C1 segment of cervical spinal cord (tissue), 14 donors: ENCODE results near the gene GLI1.
"Not testable (repeated sequence)": the region's sequence is repeated elsewhere in the genome, so short reads cannot be mapped to it uniquely, and the experiment has no call there.

ENCODE experiments used
- DNase-seq, 14 donors: peaks; one replicate each; lab custom pipeline; 2025; lab: John Stamatoyannopoulos, UW

The GLI1 gene

DNA sequence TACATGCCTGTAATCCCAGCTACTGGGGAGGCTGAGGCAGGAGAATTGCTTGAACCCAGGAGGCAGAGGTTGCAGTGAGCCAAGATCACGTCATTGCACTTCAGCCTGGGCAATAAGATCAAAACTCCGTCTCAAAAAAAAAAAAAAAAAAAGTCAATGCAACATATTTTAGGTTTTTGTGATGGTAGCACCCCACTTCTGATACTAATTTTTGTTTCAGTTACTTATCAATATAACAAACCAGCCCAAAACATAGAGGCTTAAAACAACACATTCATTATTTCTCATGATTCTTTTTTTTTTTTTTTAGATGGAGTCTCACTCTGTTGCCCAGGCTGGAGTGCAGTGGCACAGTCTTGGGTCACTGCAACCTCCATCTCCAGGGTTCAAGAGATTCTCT lies 18.2 kb upstream of the GLI1 start:
- not testable (repeated sequence) for DNase-seq

DNA sequence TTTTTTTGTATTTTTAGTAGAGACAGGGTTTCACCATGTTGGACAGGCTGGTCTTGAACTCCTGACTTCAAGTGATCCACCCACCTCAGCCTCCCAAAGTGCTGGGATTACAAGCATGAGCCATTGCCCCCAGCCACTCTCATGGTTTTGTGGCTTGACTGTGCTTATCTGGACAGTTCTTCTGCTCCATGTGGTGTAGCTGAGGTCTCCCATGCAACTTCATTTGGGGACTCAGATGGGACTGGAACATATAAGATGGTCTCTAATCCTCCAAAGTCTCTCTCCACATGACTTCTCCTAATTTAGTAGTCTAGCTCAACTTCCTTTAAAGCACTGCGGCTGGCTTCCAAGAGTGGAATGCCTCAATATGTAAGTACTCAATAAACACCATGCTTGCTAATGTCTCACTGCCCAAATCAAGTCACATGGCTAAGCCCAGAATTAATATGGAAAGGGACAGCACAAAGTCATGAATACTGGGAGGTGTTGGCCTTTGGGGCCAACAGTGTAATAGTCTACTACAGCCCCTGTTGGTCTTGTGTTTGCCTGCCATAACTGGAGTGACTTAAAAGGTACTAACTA lies 17.6 kb upstream of the GLI1 start:
- DNase-seq, result no peak

DNA sequence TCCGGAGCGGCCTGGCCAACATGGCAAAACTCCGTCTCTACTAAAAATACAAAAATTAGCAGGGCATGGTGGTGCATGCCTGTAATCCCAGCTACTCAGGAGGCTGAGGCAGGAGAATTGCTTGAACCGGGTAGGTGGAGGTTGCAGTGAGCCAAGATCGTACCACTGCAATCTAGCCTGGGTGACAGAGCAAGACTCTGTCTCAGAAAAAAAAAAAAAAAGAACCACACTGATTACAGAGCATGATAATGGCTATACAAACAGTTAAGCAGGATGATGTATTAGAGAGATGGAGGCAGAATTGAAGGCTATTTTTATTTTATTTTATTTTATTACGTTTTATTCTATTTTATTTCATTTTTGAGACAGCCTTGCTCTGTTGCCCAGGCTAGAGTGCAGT lies 15.2 kb upstream of the GLI1 start:
- DNase-seq, result not testable (repeated sequence)

DNA sequence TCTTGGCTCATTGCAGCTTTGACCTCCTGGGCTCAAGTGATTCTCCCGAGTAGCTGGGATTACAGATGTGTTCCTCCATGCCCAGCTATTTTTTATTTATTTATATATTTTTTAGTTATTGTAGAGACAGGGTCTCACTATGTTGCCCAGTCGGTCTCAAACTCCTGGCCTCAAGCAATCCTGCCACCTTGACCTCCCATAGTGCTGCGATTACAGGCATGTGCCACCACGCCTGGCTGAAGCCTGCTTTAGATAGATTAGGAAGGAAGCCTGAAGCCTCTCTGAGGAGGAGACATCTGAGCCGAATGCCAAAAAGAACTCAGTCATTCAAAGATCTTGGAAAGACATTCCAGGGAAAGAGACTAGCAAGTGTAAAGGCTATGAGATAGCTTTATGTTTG lies 14.8 kb upstream of the GLI1 start:
- no peak for DNase-seq

DNA sequence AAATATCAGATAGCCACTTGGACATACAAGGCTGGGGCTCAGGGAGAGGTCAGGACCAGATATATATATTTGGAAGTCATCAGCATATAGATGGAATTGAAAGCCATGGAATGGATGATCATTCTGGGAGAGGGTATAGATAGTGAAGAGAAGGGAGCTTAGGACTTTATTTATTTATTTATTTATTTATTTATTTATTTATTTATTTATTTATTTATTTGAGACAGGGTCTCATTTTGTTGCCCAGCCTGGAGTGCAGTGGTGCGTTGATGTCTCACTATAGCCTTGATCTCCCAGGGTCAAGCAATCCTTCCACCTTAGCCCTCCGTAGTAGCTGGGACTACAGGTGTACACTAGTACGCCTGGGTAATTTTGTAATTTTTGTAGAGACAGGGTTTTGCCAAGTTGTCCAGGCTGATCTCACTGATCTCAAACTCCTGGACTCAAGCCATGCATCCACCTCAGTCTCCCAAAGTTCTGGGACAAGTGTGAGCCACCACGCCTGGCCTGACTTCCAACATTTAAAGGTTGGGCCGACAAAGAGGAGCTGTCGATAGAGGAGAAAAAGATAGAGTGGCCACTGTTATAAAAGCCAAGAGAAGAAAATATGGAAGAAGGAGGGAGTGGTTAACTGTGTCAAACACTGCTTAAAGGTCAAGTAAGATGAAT lies 13.2 kb upstream of the GLI1 start:
- no peak for DNase-seq

DNA sequence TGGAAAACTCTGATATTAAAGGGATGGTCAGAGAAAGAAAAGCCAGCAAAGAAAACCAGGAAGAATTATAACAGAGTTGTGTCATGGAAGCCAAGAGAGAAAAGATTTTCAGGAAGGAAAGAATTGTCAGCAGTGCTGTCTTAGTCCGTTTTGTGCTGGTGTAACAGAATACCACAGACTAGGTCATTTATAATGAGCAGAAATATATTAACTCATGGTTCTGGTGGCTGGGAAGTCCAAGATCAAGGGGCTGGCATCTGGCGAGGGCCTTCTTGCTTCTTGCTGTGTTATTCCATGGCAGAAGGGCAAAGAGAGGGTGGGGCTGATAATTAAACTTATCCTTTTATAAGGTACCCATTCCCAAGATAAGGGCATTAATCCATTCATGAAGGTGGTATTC lies 10.9 kb upstream of the GLI1 start:
- no peak for DNase-seq

DNA sequence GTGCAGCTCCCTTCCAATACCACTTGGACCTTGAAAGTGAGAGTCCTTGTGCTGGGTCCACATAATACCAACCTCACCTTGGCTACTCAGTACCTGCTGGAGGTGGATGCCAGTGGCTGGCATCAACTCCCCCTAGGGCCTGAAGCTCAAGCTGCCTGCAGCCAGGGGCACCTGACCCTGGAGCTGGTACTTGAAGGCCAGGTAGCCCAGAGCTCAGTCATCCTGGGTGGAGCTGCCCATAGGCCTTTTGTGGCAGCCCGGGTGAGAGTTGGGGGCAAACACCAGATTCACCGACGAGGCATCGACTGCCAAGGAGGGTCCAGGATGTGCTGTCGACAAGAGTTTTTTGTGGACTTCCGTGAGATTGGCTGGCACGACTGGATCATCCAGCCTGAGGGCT lies 10.2 kb upstream of the GLI1 start:
- no peak for DNase-seq

DNA sequence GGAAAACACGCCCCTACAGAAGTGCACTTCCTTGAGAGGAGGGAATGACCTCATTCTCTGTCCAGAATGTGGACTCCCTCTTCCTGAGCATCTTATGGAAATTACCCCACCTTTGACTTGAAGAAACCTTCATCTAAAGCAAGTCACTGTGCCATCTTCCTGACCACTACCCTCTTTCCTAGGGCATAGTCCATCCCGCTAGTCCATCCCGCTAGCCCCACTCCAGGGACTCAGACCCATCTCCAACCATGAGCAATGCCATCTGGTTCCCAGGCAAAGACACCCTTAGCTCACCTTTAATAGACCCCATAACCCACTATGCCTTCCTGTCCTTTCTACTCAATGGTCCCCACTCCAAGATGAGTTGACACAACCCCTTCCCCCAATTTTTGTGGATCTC lies 9.5 kb upstream of the GLI1 start:
- no peak for DNase-seq

DNA sequence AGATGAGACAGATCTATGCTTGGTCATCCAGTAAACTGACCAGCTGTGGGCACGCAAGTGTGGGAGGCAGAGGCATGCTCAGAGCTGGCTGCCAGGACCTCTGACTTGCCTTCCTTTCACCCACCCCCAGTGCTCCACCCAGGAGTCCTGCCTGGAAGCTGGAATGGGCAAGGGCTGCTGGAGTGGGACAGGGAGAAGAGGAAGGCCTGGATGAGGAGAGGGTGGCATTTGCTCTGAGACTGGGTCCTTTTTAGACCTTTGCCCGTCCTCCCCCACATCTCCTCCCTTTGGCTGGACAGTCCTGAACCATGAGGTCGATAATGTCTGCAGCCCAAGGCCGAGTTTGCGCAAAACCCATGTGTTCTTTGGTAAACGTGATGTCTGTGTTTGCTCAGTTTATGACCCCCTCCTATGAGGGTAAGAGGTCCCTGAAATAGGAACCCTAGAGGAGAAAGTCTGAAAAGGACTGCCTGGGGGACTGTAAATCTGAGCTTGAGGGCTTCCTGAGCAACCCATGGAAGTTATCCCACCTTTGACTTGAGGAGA lies 8.3 kb upstream of the GLI1 start:
- DNase-seq, result no peak

DNA sequence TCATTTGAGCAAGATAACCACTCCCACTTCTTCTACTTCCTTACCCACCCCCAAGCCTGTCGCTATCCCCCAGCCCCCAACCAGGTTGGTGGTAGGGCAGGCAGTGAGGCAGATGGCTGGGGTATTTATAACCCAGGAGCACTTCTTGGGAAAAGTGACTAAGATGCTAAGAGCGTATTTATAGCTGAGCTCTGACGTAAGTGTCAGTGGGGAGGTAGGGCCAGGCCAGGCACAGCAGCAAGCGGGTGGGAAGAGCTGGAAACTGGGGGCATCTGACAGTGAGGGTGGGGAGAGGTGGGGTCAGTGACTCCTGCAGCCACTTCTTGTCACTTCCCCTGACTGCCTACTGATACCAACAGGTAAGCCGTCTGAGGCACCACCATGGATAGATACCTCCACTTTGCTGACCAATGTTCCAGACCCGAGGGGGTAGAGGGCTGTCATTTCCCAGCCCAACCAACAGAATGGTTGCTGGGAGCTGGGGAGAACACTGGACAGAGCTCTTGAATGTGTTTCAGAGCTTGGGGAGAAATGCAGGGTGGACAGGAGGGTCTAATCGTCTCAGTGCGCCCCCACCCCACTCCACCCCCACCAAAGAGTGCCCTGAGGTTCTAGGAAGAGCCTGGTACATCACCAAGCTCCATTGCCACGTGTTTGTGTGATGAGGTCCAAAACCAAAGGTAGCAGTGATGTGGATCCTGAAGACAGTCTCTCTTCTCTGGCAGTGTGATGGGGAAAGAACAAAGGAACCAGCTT lies 7.2 kb upstream of the GLI1 start:
- DNase-seq, result peak in 1 of 14 donors; percentile 29

DNA sequence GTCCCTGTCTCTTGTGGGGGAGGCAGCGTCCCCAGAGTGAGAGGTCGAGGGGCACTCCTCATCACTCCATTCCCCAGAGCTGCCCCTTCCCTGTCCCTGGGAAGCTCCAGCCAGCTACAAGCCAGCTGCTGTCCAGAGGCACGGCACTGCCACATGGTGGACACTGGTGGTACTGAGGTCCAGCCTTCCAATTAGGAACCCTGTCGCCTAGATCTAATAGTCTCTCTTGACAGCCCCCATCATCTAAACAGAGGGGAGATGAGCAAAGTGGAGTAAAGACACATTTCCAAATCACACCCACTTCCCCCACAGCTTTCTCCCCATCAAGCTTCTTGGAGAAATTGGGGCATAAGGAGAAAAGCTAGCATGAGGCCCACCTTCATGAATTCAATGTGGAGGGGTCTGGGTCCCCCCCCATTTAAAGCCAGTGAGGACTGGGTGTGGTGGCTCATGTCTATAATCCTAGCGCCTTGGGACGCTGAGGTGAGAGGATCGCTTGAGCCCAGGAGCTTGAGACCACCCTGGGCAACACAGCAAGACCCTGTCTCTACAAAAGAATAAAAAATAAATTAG lies 6.6 kb upstream of the GLI1 start:
- DNase-seq, result peak in 10 of 14 donors; percentile 14 to 70 (median 36)

DNA sequence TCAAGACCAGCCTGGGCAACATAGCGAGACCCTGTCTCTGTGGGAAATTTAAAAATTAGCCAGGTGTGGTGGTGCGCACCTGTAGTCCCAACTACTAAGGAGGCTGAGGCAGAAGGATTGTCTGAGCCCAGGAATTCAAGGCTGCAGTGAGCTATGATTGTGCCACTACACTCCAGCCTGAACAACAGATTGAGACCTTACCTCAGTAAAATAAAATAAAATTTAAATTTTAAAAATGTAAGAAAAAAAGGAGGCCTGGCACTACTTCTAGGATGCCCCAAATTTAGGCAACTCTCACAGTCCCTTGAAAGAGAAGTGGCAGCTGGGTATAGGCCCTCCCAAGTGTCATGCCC lies 5.4 kb upstream of the GLI1 start:
- DNase-seq, result no peak

DNA sequence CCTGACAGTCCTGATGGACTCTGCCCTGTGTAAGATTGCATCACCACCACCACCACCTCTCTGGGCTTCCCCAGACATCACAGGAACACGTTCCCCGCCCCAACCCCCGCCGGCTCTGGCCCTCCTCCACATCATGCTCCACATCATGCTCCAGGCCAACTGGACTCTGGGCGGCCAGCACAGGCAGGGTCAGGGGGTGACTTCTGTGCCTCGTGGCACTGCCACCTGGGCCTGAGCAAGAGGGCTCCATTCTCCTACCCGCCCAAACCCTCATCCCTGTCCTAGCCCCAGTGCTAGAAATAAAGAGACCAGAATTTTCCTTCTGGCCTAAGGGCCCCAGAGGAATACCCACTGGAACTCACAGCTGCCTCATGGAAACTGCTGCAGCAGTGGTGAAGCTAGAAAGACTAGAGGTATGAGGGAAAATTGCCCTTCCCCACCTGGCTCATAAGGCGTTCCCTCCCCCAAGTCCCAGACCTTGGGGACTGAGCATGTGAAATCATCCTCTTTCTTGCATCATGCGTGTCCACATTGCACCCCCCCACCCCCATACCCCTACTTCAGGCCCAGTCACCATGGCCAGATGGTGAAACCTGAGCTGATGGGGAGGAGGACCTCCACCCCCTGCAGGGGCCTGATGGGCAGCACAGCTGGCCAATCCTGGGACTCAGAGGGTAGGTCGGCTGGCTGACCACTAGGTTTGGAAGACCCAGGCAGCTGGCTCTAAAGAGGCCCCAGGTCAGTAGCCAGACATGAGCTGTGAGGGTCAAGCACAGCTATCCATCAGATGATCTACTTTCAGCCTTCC lies 4.8 kb upstream of the GLI1 start, which contains the start of gene INHBE:
TSS of gene INHBE (plus strand) at position 742 of the 808 bp plus-strand sequence. CDS start 230 bp downstream, outside the sequence.
- no peak for DNase-seq

DNA sequence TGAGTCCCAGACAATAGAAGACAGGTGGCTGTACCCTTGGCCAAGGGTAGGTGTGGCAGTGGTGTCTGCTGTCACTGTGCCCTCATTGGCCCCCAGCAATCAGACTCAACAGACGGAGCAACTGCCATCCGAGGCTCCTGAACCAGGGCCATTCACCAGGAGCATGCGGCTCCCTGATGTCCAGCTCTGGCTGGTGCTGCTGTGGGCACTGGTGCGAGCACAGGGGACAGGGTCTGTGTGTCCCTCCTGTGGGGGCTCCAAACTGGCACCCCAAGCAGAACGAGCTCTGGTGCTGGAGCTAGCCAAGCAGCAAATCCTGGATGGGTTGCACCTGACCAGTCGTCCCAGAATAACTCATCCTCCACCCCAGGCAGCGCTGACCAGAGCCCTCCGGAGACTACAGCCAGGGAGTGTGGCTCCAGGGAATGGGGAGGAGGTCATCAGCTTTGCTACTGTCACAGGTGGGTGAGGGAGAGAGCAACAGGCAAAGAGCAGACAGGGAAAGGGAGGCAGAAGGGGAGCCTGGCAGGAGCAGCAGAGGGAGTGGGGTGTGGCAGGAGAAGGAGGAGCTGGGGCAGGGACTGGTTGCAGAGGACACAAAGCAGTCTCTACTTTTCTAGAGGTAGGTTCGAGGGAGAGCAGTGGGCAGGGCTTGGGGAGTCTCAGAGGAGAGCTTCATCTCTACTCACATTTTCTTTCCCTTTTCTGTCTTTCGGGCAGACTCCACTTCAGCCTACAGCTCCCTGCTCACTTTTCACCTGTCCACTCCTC lies 4.0 kb upstream of the GLI1 start:
- DNase-seq, result no peak

DNA sequence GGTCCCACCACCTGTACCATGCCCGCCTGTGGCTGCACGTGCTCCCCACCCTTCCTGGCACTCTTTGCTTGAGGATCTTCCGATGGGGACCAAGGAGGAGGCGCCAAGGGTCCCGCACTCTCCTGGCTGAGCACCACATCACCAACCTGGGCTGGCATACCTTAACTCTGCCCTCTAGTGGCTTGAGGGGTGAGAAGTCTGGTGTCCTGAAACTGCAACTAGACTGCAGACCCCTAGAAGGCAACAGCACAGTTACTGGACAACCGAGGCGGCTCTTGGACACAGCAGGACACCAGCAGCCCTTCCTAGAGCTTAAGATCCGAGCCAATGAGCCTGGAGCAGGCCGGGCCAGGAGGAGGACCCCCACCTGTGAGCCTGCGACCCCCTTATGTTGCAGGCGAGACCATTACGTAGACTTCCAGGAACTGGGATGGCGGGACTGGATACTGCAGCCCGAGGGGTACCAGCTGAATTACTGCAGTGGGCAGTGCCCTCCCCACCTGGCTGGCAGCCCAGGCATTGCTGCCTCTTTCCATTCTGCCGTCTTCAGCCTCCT lies 3.4 kb upstream of the GLI1 start:
- DNase-seq, result peak in 1 of 14 donors; percentile 31

DNA sequence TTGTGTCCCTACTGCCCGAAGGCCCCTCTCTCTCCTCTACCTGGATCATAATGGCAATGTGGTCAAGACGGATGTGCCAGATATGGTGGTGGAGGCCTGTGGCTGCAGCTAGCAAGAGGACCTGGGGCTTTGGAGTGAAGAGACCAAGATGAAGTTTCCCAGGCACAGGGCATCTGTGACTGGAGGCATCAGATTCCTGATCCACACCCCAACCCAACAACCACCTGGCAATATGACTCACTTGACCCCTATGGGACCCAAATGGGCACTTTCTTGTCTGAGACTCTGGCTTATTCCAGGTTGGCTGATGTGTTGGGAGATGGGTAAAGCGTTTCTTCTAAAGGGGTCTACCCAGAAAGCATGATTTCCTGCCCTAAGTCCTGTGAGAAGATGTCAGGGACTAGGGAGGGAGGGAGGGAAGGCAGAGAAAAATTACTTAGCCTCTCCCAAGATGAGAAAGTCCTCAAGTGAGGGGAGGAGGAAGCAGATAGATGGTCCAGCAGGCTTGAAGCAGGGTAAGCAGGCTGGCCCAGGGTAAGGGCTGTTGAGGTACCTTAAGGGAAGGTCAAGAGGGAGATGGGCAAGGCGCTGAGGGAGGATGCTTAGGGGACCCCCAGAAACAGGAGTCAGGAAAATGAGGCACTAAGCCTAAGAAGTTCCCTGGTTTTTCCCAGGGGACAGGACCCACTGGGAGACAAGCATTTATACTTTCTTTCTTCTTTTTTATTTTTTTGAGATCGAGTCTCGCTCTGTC lies 2.7 kb upstream of the GLI1 start:
- no peak for DNase-seq

DNA sequence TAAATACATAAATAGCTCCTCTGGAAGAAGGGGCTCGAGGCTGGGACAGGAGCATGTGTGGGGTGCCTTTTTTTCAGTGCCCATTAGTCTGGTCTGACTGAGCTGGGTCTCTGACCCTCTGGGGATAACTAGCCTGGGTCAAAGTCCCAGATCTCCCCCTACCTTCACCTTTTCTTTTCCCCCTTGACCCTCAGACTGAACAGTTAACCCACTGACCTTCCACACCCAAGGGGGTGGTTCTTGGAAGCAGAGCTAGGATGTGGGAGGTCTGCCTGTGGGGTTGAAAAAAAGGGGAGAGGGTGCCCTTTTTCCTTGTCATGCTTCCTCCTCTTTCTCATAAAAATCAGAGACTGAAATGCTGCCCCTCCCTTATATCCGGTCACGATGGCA lies 925 bp upstream of the GLI1 start:
- no peak for DNase-seq

DNA sequence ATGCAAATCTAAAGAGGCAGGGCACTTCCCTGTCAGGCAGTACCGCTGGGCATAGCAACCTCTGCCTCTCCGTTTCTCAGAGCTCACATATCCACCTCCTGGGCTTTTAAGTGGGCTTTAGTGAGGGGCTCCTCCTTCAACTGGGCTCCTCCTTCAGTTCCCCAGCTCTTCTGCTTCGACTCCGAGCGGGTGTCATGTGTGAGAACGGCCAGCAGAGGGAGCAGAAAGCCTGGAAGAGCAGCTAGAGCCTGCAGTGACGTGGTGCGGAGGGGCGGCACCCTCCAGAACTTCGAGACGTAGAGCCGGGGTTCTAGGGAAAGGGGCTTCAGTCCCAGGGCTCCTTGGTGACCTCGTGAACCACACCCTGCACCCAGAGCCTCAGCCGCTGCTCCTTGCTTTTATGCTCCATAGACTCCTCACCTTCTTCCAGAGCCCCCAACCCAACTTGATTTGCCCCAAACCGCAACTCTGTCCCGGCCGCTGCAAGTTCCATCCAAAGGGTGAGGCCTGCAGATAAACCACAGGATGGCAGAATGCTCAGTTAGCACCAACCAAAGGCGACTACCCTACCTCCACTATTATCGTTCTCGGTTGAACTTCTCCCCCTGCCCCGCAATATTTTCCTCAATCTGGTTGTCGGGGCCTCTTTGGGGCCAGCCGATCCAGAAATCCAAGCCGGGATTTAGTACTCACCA lies 383 bp upstream of the GLI1 start:
- DNase-seq, result peak; percentile 34 to 88 (median 82)

DNA sequence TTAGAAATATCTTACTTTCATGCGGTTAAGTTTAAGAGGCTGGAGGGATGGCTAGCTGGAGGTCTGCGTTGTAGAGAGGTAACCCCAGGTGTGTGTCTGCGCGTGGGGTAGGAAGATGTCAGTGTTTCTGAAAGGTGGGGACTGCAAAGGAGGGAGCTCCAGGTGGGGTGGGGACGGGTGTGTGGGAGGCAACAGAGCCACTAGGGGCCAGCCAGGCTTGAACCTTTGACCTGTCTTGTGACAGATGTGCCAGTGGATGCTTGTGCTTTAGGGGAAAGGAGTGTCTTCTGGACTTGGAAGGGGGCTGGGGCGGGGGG lies 841 bp downstream of the GLI1 start:
- DNase-seq, result no peak
